BLaER1 treated with 17β-estradiol and CSF1 and Interleukin-3, amounts not matched to agents 10 nM and 100 nM (cell line): Measurements from ENCODE around the gene ZNF431.
A peak's percentile ranks its signal among the peaks of the same experiment; 100 is the strongest.
"Not testable (repeated sequence)": the region's sequence is repeated elsewhere in the genome, so short reads cannot be mapped to it uniquely, and the experiment has no call there.

Source experiments
- H3K27ac ChIP-seq, 11 experiments: shearing (Covaris generic); formaldehyde crosslinking; 2 replicates each; pipeline ENCODE4 v1.8.1; 2022
- H3K27me3 ChIP-seq, 11 experiments: shearing (Covaris generic); formaldehyde crosslinking; 2 replicates each; pipeline ENCODE4 v1.8.1; 2022
- H3K36me3 ChIP-seq, 11 experiments: shearing (Covaris generic); formaldehyde crosslinking; 2 replicates each; pipeline ENCODE4 v1.8.1; 2022
- H3K4me1 ChIP-seq, 10 experiments: shearing (Covaris generic); formaldehyde crosslinking; 2 replicates each; pipeline ENCODE4 v1.8.1; 2022
- H3K4me2 ChIP-seq, 11 experiments: shearing (Covaris generic); formaldehyde crosslinking; 2 replicates each; pipeline ENCODE4 v1.8.1; 2022
- H3K4me3 ChIP-seq, 10 experiments: shearing (Covaris generic); formaldehyde crosslinking; 2 replicates each; pipeline ENCODE4 v1.8.1; 2022
- H3K9ac ChIP-seq, 11 experiments: shearing (Covaris generic); formaldehyde crosslinking; 2 replicates each; pipeline ENCODE4 v1.8.1; 2022
- H3K9me3 ChIP-seq, 11 experiments: shearing (Covaris generic); formaldehyde crosslinking; replicated peaks in 1 of 11; 2 replicates each; pipeline ENCODE4 v1.8.1; 2022
- H4K20me1 ChIP-seq, 11 experiments: shearing (Covaris generic); formaldehyde crosslinking; 2 replicates each; pipeline ENCODE4 v1.8.1; 2022
- Cebpa-rat ChIP-seq, 11 experiments: shearing (Covaris generic); IDR thresholded peaks; 2 replicates each; pipeline ENCODE4 v1.8.1; 2022

ZNF431 gene

DNA sequence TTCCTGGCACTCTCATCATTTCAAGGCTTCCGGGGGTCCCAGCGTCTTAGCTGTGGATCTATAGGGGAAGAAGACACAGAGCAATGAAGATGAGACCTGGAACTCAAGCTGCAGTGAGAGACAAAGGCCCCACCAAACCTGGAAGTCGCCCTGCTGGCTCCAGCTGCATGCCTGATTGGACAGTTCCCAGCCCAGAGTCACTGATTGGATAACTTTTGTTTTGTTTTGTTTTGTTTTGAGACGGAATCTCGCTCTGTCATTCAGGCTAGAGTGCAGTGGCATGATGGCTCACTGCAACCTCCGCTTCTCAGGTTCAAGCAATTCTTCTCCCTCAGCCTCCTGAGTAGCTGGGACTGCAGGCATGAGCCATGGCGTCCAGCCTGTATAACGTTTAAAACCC, 6.4 kb upstream of the ZNF431 start:
- no peak overlapping the region for H3K27ac ChIP-seq
- H3K9ac ChIP-seq, result no peak overlapping the region
- H3K4me3 ChIP-seq, result no peak overlapping the region
- H4K20me1 ChIP-seq, result no peaks in the 10 kb centered on the region
- H3K27me3 ChIP-seq, result no peaks in the 10 kb centered on the region
- TF ChIP-seq Cebpa-rat (IDR thresholded peaks at IDR 0.05), result no peak
- no peaks in the 10 kb centered on the region for H3K4me1 ChIP-seq
- H3K36me3 ChIP-seq, result no peaks in the 10 kb centered on the region
- H3K4me2 ChIP-seq, result no peak overlapping the region
- H3K9me3 ChIP-seq, result peaks cover 0 to 22% (median 10%) of the 10 kb centered on the region in 11 experiments; a peak in 14 of 22 replicates

DNA sequence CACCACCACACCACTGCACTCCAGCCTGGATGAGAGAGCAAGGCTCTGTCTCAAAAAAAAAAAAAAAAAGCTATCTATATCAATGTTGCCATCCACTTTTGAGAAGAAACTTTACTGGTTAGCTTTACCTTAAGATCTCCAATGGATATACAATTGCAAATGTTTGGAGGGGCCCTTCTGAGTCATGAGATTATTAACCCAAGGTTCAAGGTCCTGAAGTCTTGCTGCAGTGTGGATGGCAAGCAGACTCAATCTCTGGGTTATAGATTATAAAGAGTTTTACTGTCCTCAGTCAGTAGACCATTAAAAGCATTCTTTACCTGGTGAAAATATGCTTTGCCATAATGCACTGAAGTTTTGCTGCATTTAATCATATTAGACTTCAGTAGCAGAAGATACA, 3.7 kb upstream of the ZNF431 start:
- peaks cover 0 to 5% (median 0%) of the 10 kb centered on the region in 11 experiments; a peak in 1 of 22 replicates for H4K20me1 ChIP-seq
- peaks cover 0 to 17% (median 6%) of the 10 kb centered on the region in 11 experiments; a peak in 15 of 22 replicates for H3K9me3 ChIP-seq
- peaks cover 0 to 2% (median under 1%) of the 10 kb centered on the region in 11 experiments; a peak in 15 of 22 replicates for H3K36me3 ChIP-seq
- H3K27ac ChIP-seq, result no peak overlapping the region
- H3K4me2 ChIP-seq, result no peak overlapping the region
- H3K4me1 ChIP-seq, result peaks cover 0 to 12% (median 5%) of the 10 kb centered on the region in 10 experiments; a peak in 12 of 20 replicates
- no peak overlapping the region for H3K4me3 ChIP-seq
- H3K9ac ChIP-seq, result no peak overlapping the region
- TF ChIP-seq Cebpa-rat (IDR thresholded peaks at IDR 0.05), result no peak
- no peaks in the 10 kb centered on the region for H3K27me3 ChIP-seq

DNA sequence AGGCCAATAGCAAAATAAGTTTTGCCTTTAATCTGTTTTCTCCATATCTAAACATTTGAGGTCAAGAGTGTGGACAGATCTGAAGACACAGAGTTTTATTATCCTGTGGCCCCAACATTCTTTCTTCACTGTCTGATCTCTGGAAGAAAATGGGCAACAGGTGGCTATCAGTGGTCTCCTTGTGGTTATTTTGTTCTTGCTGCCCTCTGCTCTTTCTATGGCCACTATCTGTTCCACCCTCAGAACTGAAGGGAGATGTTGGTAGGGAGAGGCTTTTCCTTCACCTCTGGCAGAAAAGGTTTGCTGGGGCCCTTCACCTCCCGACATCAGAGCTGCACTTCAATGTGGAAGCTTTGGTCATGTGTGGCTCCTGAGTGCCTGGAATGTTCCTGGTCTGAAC, 834 bp upstream of the ZNF431 start:
- 0 out of 22 replicates have a peak overlapping the region, but pooled peaks of 2 of the 11 experiments have one; percentile 0 to 10 for H3K4me2 ChIP-seq
- H3K9ac ChIP-seq, H3K27me3 ChIP-seq: not testable (repeated sequence)

DNA sequence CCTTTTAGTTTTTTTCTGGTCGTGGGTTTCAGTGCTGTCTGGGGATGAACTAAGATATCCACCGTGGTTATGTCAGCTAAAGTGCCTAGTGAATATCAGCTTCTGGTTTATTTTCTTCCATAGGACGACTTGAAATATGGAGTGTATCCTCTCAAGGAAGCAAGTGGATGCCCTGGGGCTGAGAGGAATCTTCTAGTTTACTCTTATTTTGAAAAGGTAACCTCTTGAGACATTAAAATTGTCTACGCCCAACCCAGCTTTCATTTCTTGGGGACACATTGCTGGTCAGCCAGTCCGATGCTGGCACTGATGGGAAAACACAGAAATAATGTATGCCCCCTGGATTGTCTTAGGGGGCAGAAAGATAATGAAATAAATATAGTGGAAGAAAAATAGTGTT, 1.6 kb downstream of the ZNF431 start:
- peaks cover 0 to 5% (median 0%) of the 10 kb centered on the region in 11 experiments; a peak in 1 of 22 replicates for H4K20me1 ChIP-seq
- H3K9ac ChIP-seq, result peak overlapping the region in 6 of 11 experiments; percentile 89 to 97 (median 94); a peak in 4 of 22 replicates
- peaks cover 0 to 15% (median 10%) of the 10 kb centered on the region in 10 experiments; a peak in 12 of 20 replicates for H3K4me1 ChIP-seq
- H3K27me3 ChIP-seq, result no peaks in the 10 kb centered on the region
- H3K36me3 ChIP-seq, result peaks cover 52 to 55% (median 54%) of the 10 kb centered on the region in 11 experiments
- peak overlapping the region in 9 of 10 experiments; percentile 75 to 94 (median 88); a peak in 14 of 20 replicates for H3K4me3 ChIP-seq
- H3K27ac ChIP-seq, result peak overlapping the region in 1 of 11 experiments; percentile 91; a peak in 1 of 22 replicates
- H3K9me3 ChIP-seq, result peaks cover 51 to 56% (median 54%) of the 10 kb centered on the region in 11 experiments
- H3K4me2 ChIP-seq, result peak overlapping the region; percentile 71 to 93 (median 85); a peak in 21 of 22 replicates
- TF ChIP-seq Cebpa-rat (IDR thresholded peaks at IDR 0.05), result no peak

More for the DNA sequence above, 834 bp upstream of the ZNF431 start:
- H3K4me3 ChIP-seq, H4K20me1 ChIP-seq, H3K27ac ChIP-seq: not testable (repeated sequence)
- peaks cover 27 to 35% (median 30%) of the 10 kb centered on the region in 11 experiments for H3K9me3 ChIP-seq
- H3K36me3 ChIP-seq, result peaks cover 28 to 31% (median 29%) of the 10 kb centered on the region in 11 experiments
- H3K4me1 ChIP-seq, result peaks cover 0 to 15% (median 10%) of the 10 kb centered on the region in 10 experiments; a peak in 12 of 20 replicates

DNA sequence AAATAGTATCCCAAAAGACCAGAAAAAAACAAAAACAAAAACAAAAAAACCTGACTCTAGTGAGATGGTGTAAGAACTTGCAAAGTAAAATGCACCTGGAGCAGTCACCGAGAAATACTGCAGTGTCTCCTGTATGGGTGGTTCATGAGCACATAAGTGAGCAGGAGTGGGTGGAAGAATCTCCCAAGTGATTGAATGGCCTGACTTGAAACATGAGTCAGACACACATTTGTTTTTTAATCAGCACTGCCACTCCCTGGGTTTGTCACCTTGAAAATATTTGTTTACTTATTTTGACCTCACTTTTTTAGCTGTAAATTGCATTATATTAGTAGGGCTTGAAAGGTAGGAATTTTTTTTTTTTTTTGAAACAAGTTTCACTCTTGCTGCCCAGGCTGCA, 2.0 kb downstream of the ZNF431 start:
- Histone ChIP-seq H3K27me3 (no peaks in the 10 kb centered on the region), H3K4me2 (peak overlapping the region in 2 of 11 experiments; percentile 85; a peak in 2 of 22 replicates), H3K4me3 (peak overlapping the region in 8 of 10 experiments; percentile 17 to 94 (median 88); a peak in 12 of 20 replicates), H3K9ac (no peak overlapping the region), H3K9me3 (peaks cover 56 to 61% (median 58%) of the 10 kb centered on the region in 11 experiments), H3K36me3 (peaks cover 56 to 60% (median 58%) of the 10 kb centered on the region in 11 experiments), H3K27ac (no peak overlapping the region), H3K4me1 (peaks cover 0 to 15% (median 10%) of the 10 kb centered on the region in 10 experiments; a peak in 12 of 20 replicates), H4K20me1 (peaks cover 0 to 5% (median 0%) of the 10 kb centered on the region in 11 experiments; a peak in 1 of 22 replicates)
- TF ChIP-seq Cebpa-rat (IDR thresholded peaks at IDR 0.05), result no peak

DNA sequence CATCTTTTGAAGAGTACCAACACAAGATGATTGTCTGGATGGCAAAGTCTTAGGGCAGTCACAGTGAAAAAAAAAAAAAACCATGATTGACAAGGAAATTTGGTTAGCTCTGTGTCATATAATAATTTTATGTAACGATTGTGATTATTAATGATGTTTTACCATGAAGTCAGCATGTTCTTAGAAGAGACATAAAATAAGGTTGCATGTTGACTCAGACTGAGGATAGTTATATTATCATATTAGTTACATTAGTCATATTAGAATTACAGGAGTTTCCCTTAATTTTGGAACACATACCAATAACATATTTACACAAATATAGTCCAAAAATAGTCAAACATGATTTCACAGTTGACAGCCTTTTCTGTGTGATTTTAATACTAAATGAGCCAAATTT, 5.7 kb downstream of the ZNF431 start:
- Histone ChIP-seq H4K20me1 (no peaks in the 10 kb centered on the region; a peak in 1 of 22 replicates), H3K4me2 (no peak overlapping the region), H3K36me3 (peaks cover 93 to 97% (median 95%) of the 10 kb centered on the region in 11 experiments), H3K27me3 (no peaks in the 10 kb centered on the region), H3K9me3 (peaks cover 92 to 98% (median 95%) of the 10 kb centered on the region in 11 experiments), H3K4me1 (peaks cover 0 to 12% (median 9%) of the 10 kb centered on the region in 10 experiments; a peak in 12 of 20 replicates), H3K9ac (no peak overlapping the region), H3K4me3 (peak overlapping the region in 3 of 10 experiments; percentile 12 to 34 (median 18); a peak in 2 of 20 replicates), H3K27ac (no peak overlapping the region)
- TF ChIP-seq Cebpa-rat (IDR thresholded peaks at IDR 0.05), result no peak

DNA sequence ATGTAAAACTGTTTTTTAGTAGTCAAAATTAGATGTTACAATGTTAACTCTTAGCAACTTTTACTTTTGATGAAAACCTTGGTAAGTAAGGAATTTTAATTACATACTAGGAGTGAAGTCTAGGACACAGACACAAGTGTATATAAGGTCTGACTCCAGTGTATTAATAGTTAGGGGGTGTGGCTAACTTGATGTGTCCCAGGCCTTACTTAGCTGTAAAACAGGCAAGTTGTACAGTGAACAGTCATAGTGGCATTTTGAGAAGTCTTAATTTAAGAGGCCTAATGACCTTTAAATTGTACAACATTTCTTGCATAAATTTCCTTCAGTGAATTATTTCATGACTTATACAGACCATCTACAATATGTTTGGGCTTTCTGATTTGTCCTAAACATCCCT, 6.8 kb downstream of the ZNF431 start:
- no peak overlapping the region for H3K27ac ChIP-seq
- no peak overlapping the region for H3K4me2 ChIP-seq
- peaks cover 97 to 100% (median 100%) of the 10 kb centered on the region in 11 experiments for H3K9me3 ChIP-seq
- TF ChIP-seq Cebpa-rat (IDR thresholded peaks at IDR 0.05), result no peak
- H3K9ac ChIP-seq, result no peak overlapping the region
- 0 out of 20 replicates have a peak, but pooled peaks cover 0 to under 1% (median 0%) of the 10 kb centered on the region in 10 experiments for H3K4me1 ChIP-seq
- no peaks in the 10 kb centered on the region for H3K27me3 ChIP-seq
- H3K36me3 ChIP-seq, result peaks cover 100% of the 10 kb centered on the region in 11 experiments
- H4K20me1 ChIP-seq, result no peaks in the 10 kb centered on the region; a peak in 1 of 22 replicates
- H3K4me3 ChIP-seq, result no peak overlapping the region

DNA sequence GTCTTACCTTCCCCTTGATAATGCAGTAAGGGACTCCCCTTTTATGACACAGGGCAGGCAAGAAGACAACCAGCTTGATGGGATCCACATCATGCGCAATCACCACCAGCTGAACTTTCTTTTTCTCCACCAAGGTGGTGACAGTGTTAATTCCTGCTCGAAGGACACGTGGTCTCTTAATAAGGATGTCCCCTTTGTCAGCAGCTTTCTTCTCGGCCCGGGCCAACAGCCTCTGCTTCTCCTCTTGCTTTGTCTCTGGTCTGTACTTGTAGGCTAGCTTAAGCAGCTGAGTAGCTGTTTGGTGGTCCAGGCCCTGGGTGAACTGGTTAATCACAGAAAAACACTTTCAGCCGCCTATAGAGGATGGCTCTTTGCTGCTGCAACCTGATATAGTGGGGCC, 8.0 kb downstream of the ZNF431 start:
- Histone ChIP-seq H3K36me3 (peaks cover 91 to 93% (median 92%) of the 10 kb centered on the region in 11 experiments), H3K27ac (no peak overlapping the region), H3K4me1 (no peaks in the 10 kb centered on the region), H3K4me2 (no peak overlapping the region), H3K9me3 (peaks cover 88 to 95% (median 93%) of the 10 kb centered on the region in 11 experiments), H4K20me1 (no peaks in the 10 kb centered on the region; a peak in 1 of 22 replicates), H3K4me3 (peak overlapping the region in 4 of 10 experiments; percentile 4 to 35 (median 24); a peak in 2 of 20 replicates), H3K9ac (no peak overlapping the region), H3K27me3 (no peaks in the 10 kb centered on the region)
- no peak for TF ChIP-seq Cebpa-rat (IDR thresholded peaks at IDR 0.05)

DNA sequence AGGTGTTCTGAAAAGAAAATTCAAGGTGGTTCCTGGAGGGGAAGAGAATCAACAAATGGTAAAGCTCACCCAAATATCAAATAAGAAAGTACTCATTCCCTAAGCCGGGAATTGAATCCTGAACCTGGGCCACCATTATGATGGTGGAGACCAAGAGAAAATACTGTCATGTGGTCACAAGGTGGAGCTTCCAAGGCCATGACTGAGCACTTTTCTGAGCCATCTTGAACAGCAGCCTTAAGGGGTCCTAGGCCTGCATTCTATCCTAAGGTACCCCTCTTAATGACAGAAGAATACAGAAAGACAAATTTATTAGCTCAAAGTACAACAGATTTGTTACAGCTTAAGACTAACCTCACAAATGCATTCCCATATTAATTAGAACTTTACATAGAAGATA, 9.6 kb downstream of the ZNF431 start:
- no peak for TF ChIP-seq Cebpa-rat (IDR thresholded peaks at IDR 0.05)
- no peak overlapping the region for H3K4me2 ChIP-seq
- H3K4me3 ChIP-seq, result no peak overlapping the region
- H3K36me3 ChIP-seq, result peaks cover 87 to 91% (median 88%) of the 10 kb centered on the region in 11 experiments
- H3K9ac ChIP-seq, result no peak overlapping the region
- peaks cover 84 to 92% (median 90%) of the 10 kb centered on the region in 11 experiments for H3K9me3 ChIP-seq
- no peaks in the 10 kb centered on the region for H3K4me1 ChIP-seq
- H4K20me1 ChIP-seq, result peaks cover 0 to 10% (median 0%) of the 10 kb centered on the region in 11 experiments; a peak in 4 of 22 replicates
- no peak overlapping the region for H3K27ac ChIP-seq
- H3K27me3 ChIP-seq, result no peaks in the 10 kb centered on the region
